C4-2B (cell line): ENCODE data around the gene TBC1D22A.

Source experiments
- H3K27ac ChIP-seq: fragments of 450-650 bp; 2 replicates; pipeline ENCODE4 v1.5.1; 2017
- ZFX ChIP-seq: fragments of 450-650 bp; IDR thresholded peaks from 2 replicates; pipeline ENCODE4 v1.6.1; 2017
- TF ChIP-seq, protein P1 (sequence below): fragments of 450-650 bp; conservative IDR thresholded peaks from 2 replicates; pipeline ENCODE4 v1.5.1; 2017; ENCODE audit warnings: mild to moderate bottlenecking

The TBC1D22A gene

GRCh38 chr22:46746620-46747019 lies 15.8 kb upstream of the TBC1D22A start:
- TF ChIP-seq, protein P1, sequence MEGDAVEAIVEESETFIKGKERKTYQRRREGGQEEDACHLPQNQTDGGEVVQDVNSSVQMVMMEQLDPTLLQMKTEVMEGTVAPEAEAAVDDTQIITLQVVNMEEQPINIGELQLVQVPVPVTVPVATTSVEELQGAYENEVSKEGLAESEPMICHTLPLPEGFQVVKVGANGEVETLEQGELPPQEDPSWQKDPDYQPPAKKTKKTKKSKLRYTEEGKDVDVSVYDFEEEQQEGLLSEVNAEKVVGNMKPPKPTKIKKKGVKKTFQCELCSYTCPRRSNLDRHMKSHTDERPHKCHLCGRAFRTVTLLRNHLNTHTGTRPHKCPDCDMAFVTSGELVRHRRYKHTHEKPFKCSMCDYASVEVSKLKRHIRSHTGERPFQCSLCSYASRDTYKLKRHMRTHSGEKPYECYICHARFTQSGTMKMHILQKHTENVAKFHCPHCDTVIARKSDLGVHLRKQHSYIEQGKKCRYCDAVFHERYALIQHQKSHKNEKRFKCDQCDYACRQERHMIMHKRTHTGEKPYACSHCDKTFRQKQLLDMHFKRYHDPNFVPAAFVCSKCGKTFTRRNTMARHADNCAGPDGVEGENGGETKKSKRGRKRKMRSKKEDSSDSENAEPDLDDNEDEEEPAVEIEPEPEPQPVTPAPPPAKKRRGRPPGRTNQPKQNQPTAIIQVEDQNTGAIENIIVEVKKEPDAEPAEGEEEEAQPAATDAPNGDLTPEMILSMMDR, result no peak
- no peak for TF ChIP-seq ZFX
- no peak overlapping the region for H3K27ac ChIP-seq

DNA sequence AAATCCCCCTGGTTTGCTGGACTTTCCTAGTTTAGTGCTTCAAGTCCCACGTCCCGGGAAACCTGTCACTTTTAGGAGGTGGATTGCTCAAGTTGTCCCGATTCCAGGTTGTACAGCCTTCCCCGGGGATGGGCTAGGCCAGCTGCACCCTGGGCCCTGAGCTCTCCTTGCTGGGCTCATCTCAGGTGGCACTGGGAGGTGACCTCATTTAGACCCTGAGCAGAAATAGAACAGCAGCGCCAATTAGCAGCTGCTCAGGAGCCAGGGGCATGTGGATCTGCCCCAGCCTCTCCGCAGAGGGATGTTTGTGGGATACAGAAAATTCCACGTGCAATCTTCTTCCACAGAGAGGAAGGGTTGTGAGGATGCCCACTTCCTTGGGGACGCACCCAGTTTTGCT lies 14.8 kb upstream of the TBC1D22A start:
- TF ChIP-seq, protein P1, result no peak
- no peak for TF ChIP-seq ZFX
- no peak overlapping the region for H3K27ac ChIP-seq

GRCh38 chr22:46748206-46748907 lies 14.1 kb upstream of the TBC1D22A start:
- H3K27ac ChIP-seq, result no peak overlapping the region
- TF ChIP-seq, protein P1, result no peak
- TF ChIP-seq ZFX, result no peak

GRCh38 chr22:46748908-46749675 lies 13.4 kb upstream of the TBC1D22A start:
- TF ChIP-seq ZFX, result no peak
- no peak overlapping the region for H3K27ac ChIP-seq

GRCh38 chr22:46749682-46750529 lies 12.5 kb upstream of the TBC1D22A start:
- no peak overlapping the region for H3K27ac ChIP-seq
- TF ChIP-seq, protein P1, result no peak
- no peak for TF ChIP-seq ZFX

DNA sequence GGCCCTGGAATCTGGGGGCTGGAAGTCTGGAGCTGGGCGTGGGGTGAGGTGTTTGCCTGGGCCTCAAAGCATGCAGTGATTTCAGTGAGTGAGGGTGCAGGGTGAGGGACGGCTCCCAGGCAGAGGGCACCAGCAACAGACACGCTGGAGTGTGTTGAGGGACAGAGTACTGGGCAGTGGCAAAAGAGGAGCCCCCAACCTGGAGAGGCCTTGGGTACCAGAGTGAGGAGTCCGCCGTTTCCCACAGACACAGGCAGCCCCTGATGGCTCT lies 12.0 kb upstream of the TBC1D22A start:
- no peak for TF ChIP-seq ZFX
- TF ChIP-seq, protein P1, result no peak
- no peak overlapping the region for H3K27ac ChIP-seq

DNA sequence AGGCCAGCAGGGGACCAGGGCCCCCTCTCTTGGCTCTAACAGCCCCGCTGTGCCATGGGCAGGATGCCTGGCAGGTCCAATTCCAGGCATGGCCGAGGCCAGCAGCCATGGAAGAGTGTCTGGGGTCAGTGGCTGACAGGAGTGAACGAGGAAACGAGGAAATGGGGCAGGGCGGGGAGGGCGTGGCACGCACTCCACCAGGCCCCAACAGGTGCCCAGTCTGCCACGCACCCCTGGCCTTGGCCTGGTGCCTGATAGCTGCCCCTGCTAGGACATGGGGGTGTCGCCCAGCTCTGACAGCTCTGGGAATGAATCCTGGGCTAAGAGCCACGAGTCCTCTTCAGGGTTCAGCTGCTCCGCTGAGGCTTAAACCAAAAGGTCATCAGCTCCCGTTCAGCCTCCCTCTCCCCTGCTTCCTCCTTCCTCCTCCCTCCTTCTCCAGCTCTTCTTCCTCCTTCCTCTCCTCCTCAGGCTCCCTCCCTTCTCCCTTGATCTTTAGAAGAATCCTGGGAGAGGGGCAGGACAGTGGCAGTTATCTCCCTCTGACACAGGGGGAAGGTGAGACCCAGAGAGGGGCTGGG lies 11.5 kb upstream of the TBC1D22A start:
- TF ChIP-seq, protein P1, result no peak
- no peak for TF ChIP-seq ZFX
- no peak overlapping the region for H3K27ac ChIP-seq
